IMR-90 (cell line): Measurements from ENCODE around the gene TAX1BP1. TPM values are rescaled to one million over a fixed set of nuclear protein-coding genes. Genes with fewer than 3 reads are reported as not detected.
"Not testable (repeated sequence)": the region's sequence is repeated elsewhere in the genome, so short reads cannot be mapped to it uniquely, and the experiment has no call there.

Experiments used
- ATAC-seq: fragments of 200-7000 bp; cut with Tn5 transposase; 2 replicates; pipeline ENCODE4 v1.9.1; 2020; ENCODE audit warnings: low read depth, mild to moderate bottlenecking, moderate library complexity
- BruUV-seq: library from RNA; stranded (reverse); fragments of 400-500 nt; replicated peaks from 2 replicates; lab custom pipeline; 2021; lab: Mats Ljungman, UMichigan
- CTCF ChIA-PET: fragments of 300-600 bp; formaldehyde crosslinking; extraction: SDS; loops from one replicate; lab custom pipeline; 2021; ENCODE audit warnings: antibody characterized with exemption; lab: Yijun Ruan, JAX
- POLR2A ChIA-PET: fragments of 300-600 bp; sonication (Branson Sonifier 250); formaldehyde crosslinking; loops from one replicate; lab custom pipeline; 2022; ENCODE audit warnings: antibody characterized with exemption; ENCODE audit not compliant: unreplicated experiment; lab: Charles Lee
- DNase-seq: peaks from one replicate; pipeline ENCODE4 v3.0.0; 2013
- H2AFZ ChIP-seq: replicated peaks from 2 replicates; pipeline ENCODE3; 2013; ENCODE audit warnings: low read length, mild to moderate bottlenecking; ENCODE audit not compliant: poor library complexity
- H2AK5ac ChIP-seq: 2 replicates; pipeline ENCODE4 v1.6.1; 2013; ENCODE audit warnings: low read depth, low read length, inconsistent platforms
- H2AK9ac ChIP-seq: replicated peaks from 2 replicates; pipeline ENCODE3; 2013; ENCODE audit warnings: mild to moderate bottlenecking, low read depth, low read length, moderate library complexity; ENCODE audit not compliant: poor library complexity
- H2BK120ac ChIP-seq: 2 replicates; pipeline ENCODE4 v1.6.1; 2013; ENCODE audit warnings: low read depth, low read length, inconsistent platforms
- H2BK15ac ChIP-seq: 3 replicates; pipeline ENCODE4 v1.6.1; 2013; ENCODE audit warnings: low read depth, low read length, inconsistent platforms
- H2BK20ac ChIP-seq: 2 replicates; pipeline ENCODE4 v1.6.1; 2013; ENCODE audit warnings: low read depth, mild to moderate bottlenecking, inconsistent platforms, low read length, moderate library complexity
- H2BK5ac ChIP-seq: 2 replicates; pipeline ENCODE4 v1.6.1; 2013; ENCODE audit warnings: mild to moderate bottlenecking, low read depth, low read length, inconsistent platforms; ENCODE audit not compliant: poor library complexity, severe bottlenecking
- H3K14ac ChIP-seq: replicated peaks from 2 replicates; pipeline ENCODE4 v1.6.1; 2013; ENCODE audit warnings: low read depth, low read length, inconsistent platforms
- H3K18ac ChIP-seq: 2 replicates; pipeline ENCODE4 v1.6.1; 2013; ENCODE audit warnings: low read depth, low read length, control low read depth
- H3K23ac ChIP-seq: 2 replicates; pipeline ENCODE4 v1.6.1; 2013; ENCODE audit warnings: low read depth, low read length, inconsistent platforms
- H3K27ac ChIP-seq: 2 replicates; pipeline ENCODE4 v1.5.1; 2013; ENCODE audit warnings: mild to moderate bottlenecking, control low read depth, low read length; ENCODE audit not compliant: insufficient read depth
- H3K27me3 ChIP-seq: 2 replicates; pipeline ENCODE4 v1.6.1; 2013; ENCODE audit warnings: low read length; ENCODE audit not compliant: control insufficient read depth, insufficient read depth
- H3K36me3 ChIP-seq: 2 replicates; pipeline ENCODE4 v1.6.1; 2013; ENCODE audit warnings: low read length, mixed read lengths; ENCODE audit not compliant: control insufficient read depth, insufficient read depth
- H3K4ac ChIP-seq: 2 replicates; pipeline ENCODE4 v1.6.1; 2013; ENCODE audit warnings: low read depth, low read length, inconsistent platforms
- H3K4me1 ChIP-seq: 2 replicates; pipeline ENCODE4 v1.6.1; 2013; ENCODE audit warnings: low read length, mixed read lengths; ENCODE audit not compliant: control insufficient read depth, insufficient read depth
- H3K4me2 ChIP-seq: 2 replicates; pipeline ENCODE4 v1.6.1; 2013; ENCODE audit warnings: low read depth, mild to moderate bottlenecking, control low read depth, low read length, moderate library complexity
- H3K4me3 ChIP-seq: 2 replicates; pipeline ENCODE4 v1.5.1; 2013; ENCODE audit warnings: low read depth, mild to moderate bottlenecking, control low read depth, low read length, moderate library complexity; ENCODE audit not compliant: insufficient read depth
- H3K56ac ChIP-seq: 2 replicates; pipeline ENCODE4 v1.6.1; 2013; ENCODE audit warnings: low read length, inconsistent platforms; ENCODE audit not compliant: insufficient read depth; ENCODE audit errors: extremely low read depth
- H3K79me1 ChIP-seq, 2 experiments: 2 replicates each; pipeline ENCODE4 v1.6.1; 2013; ENCODE audit warnings: low read length in 2 of 2, inconsistent platforms in 1 of 2, low read depth in 1 of 2
- H3K9ac ChIP-seq: 2 replicates; pipeline ENCODE4 v1.6.1; 2013; ENCODE audit warnings: low read depth, low read length, control low read depth
- H3K9me1 ChIP-seq: 2 replicates; pipeline ENCODE4 v1.6.1; 2013; ENCODE audit warnings: low read length, inconsistent platforms; ENCODE audit not compliant: insufficient read depth
- H3K9me3 ChIP-seq: 2 replicates; pipeline ENCODE4 v1.6.1; 2013; ENCODE audit warnings: low read length; ENCODE audit not compliant: control insufficient read depth, insufficient read depth
- H4K20me1 ChIP-seq: 2 replicates; pipeline ENCODE4 v1.6.1; 2013; ENCODE audit warnings: low read length, inconsistent platforms; ENCODE audit not compliant: insufficient read depth
- H4K5ac ChIP-seq: 2 replicates; pipeline ENCODE4 v1.6.1; 2013; ENCODE audit warnings: mild to moderate bottlenecking, low read depth, low read length, control low read depth
- H4K8ac ChIP-seq, 2 experiments: 2 replicates each; pipeline ENCODE4 v1.6.1; 2013; ENCODE audit warnings: low read depth in 2 of 2, low read length in 2 of 2, control low read depth in 1 of 2, inconsistent platforms in 1 of 2
- H4K91ac ChIP-seq: 2 replicates; pipeline ENCODE4 v1.6.1; 2013; ENCODE audit warnings: low read depth, low read length, inconsistent platforms; ENCODE audit not compliant: insufficient read depth
- POLR2A ChIP-seq: IDR thresholded peaks from 2 replicates; pipeline ENCODE4 v1.6.1; 2012; ENCODE audit warnings: mild to moderate bottlenecking, low read depth, low read length
- WGBS, 2 experiments: methylation state at CpG; one replicate each; pipeline versions ENCODE4 v1.1.5 to v1.1.7; 2013; ENCODE audit warnings: missing lambda C conversion rate in 2 of 2; ENCODE audit not compliant: insufficient read length in 1 of 2; ENCODE audit errors: extremely low coverage in 2 of 2; 5-methylcytosine and 5-hydroxymethylcytosine counted together
- dilution Hi-C: fragments of 300-500 bp; cut with HindIII; formaldehyde crosslinking; loops from one replicate; pipeline ENCODE4 v1.14.3; 2018; ENCODE audit warnings: low sequenced_read_pairs; ENCODE audit not compliant: unreplicated experiment
- in situ Hi-C: fragments of 300-500 bp; cut with MboI; formaldehyde crosslinking; loops from 3 replicates; pipeline ENCODE4 v1.14.3; 2019; ENCODE audit warnings: low sequenced_read_pairs, inconsistent platforms, mixed read lengths
- intact Hi-C: fragments of 100-400 bp; cut with micrococcal nuclease; formaldehyde crosslinking; loops from 2 replicates; pipeline ENCODE4 v1.10.0; 2022
- polyA plus RNA-seq, 3 experiments: library from polyadenylated mRNA; depleted of rRNA; stranded (reverse); fragments of >200 nt; gene quantifications; 2 replicates each; pipeline ENCODE4 v1.2.3, GENCODE V29; 2012; ENCODE audit warnings: low replicate concordance in 1 of 3
- total RNA-seq: library from RNA; depleted of rRNA; stranded (reverse); fragments of >200 nt; gene quantifications from 2 replicates; pipeline ENCODE4 v1.2.3, GENCODE V29; 2012
- TF ChIP-seq, protein P1 (sequence below): conservative IDR thresholded peaks from 2 replicates; pipeline ENCODE4 v1.5.1; 2012; ENCODE audit warnings: mild to moderate bottlenecking, low read depth, low read length, improper control_type of control experiment

Gene TAX1BP1
- total and polyA plus RNA-seq, 2 of the 4 experiments (the other 2 are of a cell fraction): 49.0 to 52.7 TPM

DNA sequence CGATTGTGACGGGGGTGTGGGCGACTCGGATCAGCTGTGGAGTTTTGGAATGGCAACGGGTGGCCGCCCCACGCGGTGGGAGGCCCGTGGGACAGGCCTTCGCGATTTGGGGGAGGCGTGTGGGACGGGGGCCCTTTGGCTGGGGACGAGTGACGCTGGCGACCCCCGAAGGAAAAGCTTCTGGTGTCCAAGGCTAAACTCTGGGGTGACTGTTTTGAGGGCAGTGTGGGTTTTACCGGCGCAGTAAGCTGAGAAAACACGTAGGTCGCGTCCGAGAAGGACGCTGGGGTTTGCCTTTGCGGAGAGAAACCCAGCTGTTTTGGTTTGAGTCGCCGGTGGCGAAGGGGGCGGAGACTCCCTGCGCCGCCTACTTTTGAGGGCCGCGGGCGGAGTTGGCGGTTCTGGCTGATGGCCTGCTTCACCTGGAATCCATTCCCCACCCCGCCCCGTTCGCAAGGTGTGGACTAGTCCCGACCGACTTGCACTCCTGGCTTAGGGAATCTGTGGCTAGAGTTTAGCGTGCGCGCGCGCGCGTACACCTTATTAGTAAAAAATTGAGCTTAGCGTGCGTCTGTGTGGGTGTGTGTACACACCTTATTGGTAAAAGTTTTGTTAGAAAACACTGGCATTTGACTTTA lies 606 bp downstream of the TAX1BP1 start:
- Histone ChIP-seq H3K4me3 (peak overlapping the region; percentile 86), H4K20me1 (peaks cover 23% of the 10 kb centered on the region; the same call in 1 of the 2 replicates), H2BK15ac (no peak overlapping the region), H3K23ac (peak overlapping the region; percentile 59; the same call in 1 of the 2 replicates), H4K8ac (peak overlapping the region; percentile 72 to 74; a peak in 2 of 4 replicates), H3K14ac (peak overlapping the region; percentile 74), H4K91ac (peak overlapping the region; percentile 61), H3K36me3 (no peaks in the 10 kb centered on the region), H3K4me1 (peaks cover 3% of the 10 kb centered on the region; the same call in 1 of the 2 replicates), H2BK20ac (no peak overlapping the region), H3K27ac (peak overlapping the region; percentile 90), H3K9ac (peak overlapping the region; percentile 88), H2BK5ac (peak overlapping the region; percentile 85), H3K79me1 (peaks cover 0 to 23% of the 10 kb centered on the region in 2 experiments; a peak in 2 of 4 replicates), H3K4ac (peak overlapping the region; percentile 77), H3K27me3 (no peaks in the 10 kb centered on the region), H3K9me3 (no peaks in the 10 kb centered on the region), H2AK5ac (peak overlapping the region; percentile 37; the same call in 1 of the 2 replicates), H4K5ac (peak overlapping the region; percentile 52; the same call in 1 of the 2 replicates), H3K56ac (peak overlapping the region; percentile 89), H3K18ac (peak overlapping the region; percentile 36; the same call in 1 of the 2 replicates), H2AFZ (peak overlapping the region; percentile 97), H2BK120ac (peak overlapping the region; percentile 30), H3K4me2 (peak overlapping the region; percentile 84), H2AK9ac (peak overlapping the region; percentile 82), H3K9me1 (peaks cover 2% of the 10 kb centered on the region; the same call in 1 of the 2 replicates)
- in situ Hi-C loops: no loop called here
- intact Hi-C loops: loop anchor here (2.0 to 10.0 kb wide), 3 partner anchors 78 to 546 kb away; partner anchors contain the start of gene HIBADH
- 0% methylated on average over 19 of the region's 49 CpGs; no CpG with 5 or more reads in 1 of the 2 experiments for WGBS, 2 experiments
- peak; percentile 67 for DNase-seq
- ATAC-seq: peak; percentile 61
- peak; percentile 75 for TF ChIP-seq POLR2A
- TF ChIP-seq, protein P1, sequence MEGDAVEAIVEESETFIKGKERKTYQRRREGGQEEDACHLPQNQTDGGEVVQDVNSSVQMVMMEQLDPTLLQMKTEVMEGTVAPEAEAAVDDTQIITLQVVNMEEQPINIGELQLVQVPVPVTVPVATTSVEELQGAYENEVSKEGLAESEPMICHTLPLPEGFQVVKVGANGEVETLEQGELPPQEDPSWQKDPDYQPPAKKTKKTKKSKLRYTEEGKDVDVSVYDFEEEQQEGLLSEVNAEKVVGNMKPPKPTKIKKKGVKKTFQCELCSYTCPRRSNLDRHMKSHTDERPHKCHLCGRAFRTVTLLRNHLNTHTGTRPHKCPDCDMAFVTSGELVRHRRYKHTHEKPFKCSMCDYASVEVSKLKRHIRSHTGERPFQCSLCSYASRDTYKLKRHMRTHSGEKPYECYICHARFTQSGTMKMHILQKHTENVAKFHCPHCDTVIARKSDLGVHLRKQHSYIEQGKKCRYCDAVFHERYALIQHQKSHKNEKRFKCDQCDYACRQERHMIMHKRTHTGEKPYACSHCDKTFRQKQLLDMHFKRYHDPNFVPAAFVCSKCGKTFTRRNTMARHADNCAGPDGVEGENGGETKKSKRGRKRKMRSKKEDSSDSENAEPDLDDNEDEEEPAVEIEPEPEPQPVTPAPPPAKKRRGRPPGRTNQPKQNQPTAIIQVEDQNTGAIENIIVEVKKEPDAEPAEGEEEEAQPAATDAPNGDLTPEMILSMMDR: no peak
- POLR2A ChIA-PET: no interaction called here
- CTCF ChIA-PET: interaction anchor here (1.1 kb wide), 1 partner anchor 321 kb away, joined by 4 read pairs; no protein-coding TSS in a partner anchor
- dilution Hi-C loops: no loop called here
- BruUV-seq: TSS peak; percentile 42

GRCh38 chr7:27742091-27742710 lies 2.2 kb downstream of the TAX1BP1 start:
- H4K5ac ChIP-seq, H2BK120ac ChIP-seq, H3K23ac ChIP-seq, H3K9ac ChIP-seq, H2BK15ac ChIP-seq, H2AK5ac ChIP-seq, H3K9me1 ChIP-seq, H3K9me3 ChIP-seq, H3K4me3 ChIP-seq, H2BK20ac ChIP-seq, H2AK9ac ChIP-seq, H2BK5ac ChIP-seq, H3K27ac ChIP-seq, H3K36me3 ChIP-seq, in situ Hi-C loops, DNase-seq, H3K4me1 ChIP-seq, H4K8ac ChIP-seq, POLR2A ChIA-PET, CTCF ChIA-PET, H3K4me2 ChIP-seq, ATAC-seq, H3K4ac ChIP-seq, H2AFZ ChIP-seq, dilution Hi-C loops, H3K27me3 ChIP-seq, BruUV-seq, H3K18ac ChIP-seq, H3K56ac ChIP-seq, H3K14ac ChIP-seq, H4K91ac ChIP-seq: not testable (repeated sequence)
- Histone ChIP-seq H3K79me1 (peaks cover 6 to 32% of the 10 kb centered on the region in 2 experiments; a peak in 3 of 4 replicates), H4K20me1 (peaks cover 31% of the 10 kb centered on the region; the same call in 1 of the 2 replicates)
- no CpG with 5 or more reads among the region's 11 CpGs for WGBS, 2 experiments
- intact Hi-C loops: loop anchor here (10.0 kb wide), 2 partner anchors 353 to 547 kb away; no protein-coding TSS in a partner anchor
